Heart left ventricle (tissue), 16 donors: ENCODE data around the gene GPER1. TPM values are rescaled to one million over a fixed set of nuclear protein-coding genes. Genes with fewer than 3 reads are reported as not detected.

ENCODE experiments used
- ATAC-seq, 4 donors: fragments of 200-7000 bp; cut with Tn5 transposase; one replicate each; pipeline ENCODE4 v1.9.1; 2020 to 2022; ENCODE audit warnings: moderate library complexity in 4 of 4, mild to moderate bottlenecking in 3 of 4, moderate number of reproducible peaks in 1 of 4
- DNase-seq, 5 donors: peaks; one replicate each; pipeline ENCODE4 v3.0.0-alpha.2; 2020
- H3K27ac ChIP-seq, 12 donors: fragments of 200-600 bp; sonication (generic) in 4 of 12; one replicate each; pipeline versions ENCODE4 v1.5.0 to v1.8.0; 2016 to 2022; ENCODE audit warnings: mild to moderate bottlenecking in 2 of 12
- H3K27me3 ChIP-seq, 9 donors: fragments of 200-600 bp; sonication (generic) in 2 of 9; one replicate each; pipeline versions ENCODE4 v1.5.1 to v1.8.0; 2016 to 2022; ENCODE audit warnings: mild to moderate bottlenecking in 3 of 9
- H3K36me3 ChIP-seq, 9 donors: fragments of 200-600 bp; sonication (generic) in 2 of 9; one replicate each; pipeline versions ENCODE4 v1.5.0 to v1.8.0; 2018 to 2022; ENCODE audit warnings: mild to moderate bottlenecking in 2 of 9
- H3K4me1 ChIP-seq, 12 donors: fragments of 200-600 bp; sonication (generic) in 4 of 12; one replicate each; pipeline versions ENCODE4 v1.5.0 to v1.8.0; 2016 to 2022; ENCODE audit warnings: mild to moderate bottlenecking in 3 of 12
- H3K4me3 ChIP-seq, 12 donors: fragments of 200-600 bp; sonication (generic) in 4 of 12; one replicate each; pipeline versions ENCODE4 v1.5.0 to v1.8.0; 2017 to 2022; ENCODE audit warnings: mild to moderate bottlenecking in 9 of 12, moderate library complexity in 4 of 12
- H3K9me3 ChIP-seq, 12 donors: fragments of 200-600 bp; sonication (generic) in 4 of 12; one replicate each; pipeline versions ENCODE4 v1.5.0 to v1.8.0; 2016 to 2022; ENCODE audit warnings: mild to moderate bottlenecking in 1 of 12
- CTCF ChIP-seq, 12 donors: fragments of 200-600 bp; sonication (generic) in 4 of 12; IDR thresholded peaks; one replicate each; pipeline versions ENCODE4 v1.5.0 to v1.8.0; 2018 to 2022; ENCODE audit warnings: antibody characterized with exemption in 12 of 12, mild to moderate bottlenecking in 5 of 12
- POLR2A ChIP-seq, 2 donors: fragments of 450-650 bp; IDR thresholded peaks; one replicate each; pipeline ENCODE4 v1.6.1; 2017; ENCODE audit warnings: antibody characterized with exemption in 2 of 2, mild to moderate bottlenecking in 2 of 2, moderate library complexity in 2 of 2
- WGBS, 4 donors: extraction: QIAGEN DNeasy Blood & Tissue Kit in 2 of 4; methylation state at CpG; one replicate each; pipeline versions ENCODE4 v1.1.5 to v1.1.7; 2013 to 2018; 5-methylcytosine and 5-hydroxymethylcytosine counted together
- intact Hi-C, 10 donors: fragments of 100-400 bp; cut with DNase I; formaldehyde crosslinking; loops; one replicate each; pipeline versions ENCODE4 v1.11.1 to v1.14.2; 2022
- polyA plus RNA-seq, 2 donors: library from polyadenylated mRNA; stranded (reverse); fragments of 200-250 nt; gene quantifications; one replicate each; pipeline ENCODE4 v1.2.3, GENCODE V29; 2013
- total RNA-seq, 9 donors: library from RNA; depleted of rRNA in 2 of 9; stranded (reverse); fragments of >200 nt in 2 of 9; fragmentation: NEBNext Ultra II Directional in 3 of 9; extraction: Animal tissue kit (Norgen Biotek cat#: 25700) in 3 of 9; gene quantifications; one replicate each; pipeline versions ENCODE4 v1.1.0 to v1.2.4, GENCODE V29; 2016 to 2023
- donor health status: ischemic (EF 13 %, LVEDD 7.1; RV severe dilation, severe dysfunction).
- donor health status: healthy with polysubstance abuse.
- donor health status: DM: no; HTN: yes; CAD: no.
- donor health status: DM: no; HTN: no; CAD: no.
- donor health status: ischemic (EF 25% LVEDD 6.9; RV normal size, moderate dysfunction).
- donor health status: ischemic (EF 25% LVEDD 5.7; RV mildly dilated, moderate dysfunction).
- donor health status: healthy.
- donor health status: DM: yes; HTN: yes; CAD: no.
- donor health status: ischemic (EF 35%, LVEDD 5.7; RV mildly dilated, moderate dysfunction).
- donor health status: nonischemic (EF 11% LVEDD 7.7; RV severe dilation, severe dysfunction).
- donor health status: DM: yes; HTN: yes; CAD: no.
- donor health status: PGD.
- donor health status: ischemic (EF 29% LVEDD 5.4; RV normal size, mild dysfunction).
- donor health status: nonischemic (EF 23%, LVEDD 6.1; RV moderate dilation, normal function).

Gene GPER1
- total and polyA plus RNA-seq, 11 donors, result 1.4 to 8.8 (median 2.8) TPM

- intact Hi-C loops, result no loop called here
- peaks cover 4 to 68% (median 59%) of the 10 kb centered on the region in 12 donors for H3K4me1 ChIP-seq
- H3K27me3 ChIP-seq, result peaks cover 0 to 5% (median 0%) of the 10 kb centered on the region in 9 donors
- TF ChIP-seq POLR2A (IDR thresholded peaks at IDR 0.05) (no peak), CTCF (IDR thresholded peaks at IDR 0.05) (no peak)
- WGBS, 4 donors, result 82 to 88% (median 83%) methylated on average over 24 to 27 of the region's 27 CpGs
- peak in 1 of 5 donors; percentile 27 for DNase-seq
- H3K36me3 ChIP-seq, result peaks cover 0 to 13% (median 0%) of the 10 kb centered on the region in 9 donors
- no peaks in the 10 kb centered on the region for H3K9me3 ChIP-seq
- peak overlapping the region in 3 of 12 donors; percentile 49 to 56 (median 52) for H3K4me3 ChIP-seq
- no peak for ATAC-seq
- H3K27ac ChIP-seq, result peak overlapping the region in 6 of 12 donors; percentile 80 to 89 (median 84)
Observed at GRCh38 chr7:1056785-1057410, 31.0 kb upstream of the GPER1 start.

DNA sequence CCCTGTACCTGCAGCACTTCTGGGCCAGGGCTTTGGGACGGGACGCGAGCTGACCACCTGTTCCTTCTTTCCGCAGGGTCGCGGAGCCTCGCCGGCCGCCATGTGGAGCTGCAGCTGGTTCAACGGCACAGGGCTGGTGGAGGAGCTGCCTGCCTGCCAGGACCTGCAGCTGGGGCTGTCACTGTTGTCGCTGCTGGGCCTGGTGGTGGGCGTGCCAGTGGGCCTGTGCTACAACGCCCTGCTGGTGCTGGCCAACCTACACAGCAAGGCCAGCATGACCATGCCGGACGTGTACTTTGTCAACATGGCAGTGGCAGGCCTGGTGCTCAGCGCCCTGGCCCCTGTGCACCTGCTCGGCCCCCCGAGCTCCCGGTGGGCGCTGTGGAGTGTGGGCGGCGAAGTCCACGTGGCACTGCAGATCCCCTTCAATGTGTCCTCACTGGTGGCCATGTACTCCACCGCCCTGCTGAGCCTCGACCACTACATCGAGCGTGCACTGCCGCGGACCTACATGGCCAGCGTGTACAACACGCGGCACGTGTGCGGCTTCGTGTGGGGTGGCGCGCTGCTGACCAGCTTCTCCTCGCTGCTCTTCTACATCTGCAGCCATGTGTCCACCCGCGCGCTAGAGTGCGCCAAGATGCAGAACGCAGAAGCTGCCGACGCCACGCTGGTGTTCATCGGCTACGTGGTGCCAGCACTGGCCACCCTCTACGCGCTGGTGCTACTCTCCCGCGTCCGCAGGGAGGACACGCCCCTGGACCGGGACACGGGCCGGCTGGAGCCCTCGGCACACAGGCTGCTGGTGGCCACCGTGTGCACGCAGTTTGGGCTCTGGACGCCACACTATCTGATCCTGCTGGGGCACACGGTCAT is 30.3 kb upstream of the GPER1 start:
- TF ChIP-seq POLR2A (IDR thresholded peaks at IDR 0.05), result no peak
- no peak overlapping the region for H3K4me3 ChIP-seq
- intact Hi-C loops, result no loop called here
- H3K27ac ChIP-seq, result no peak overlapping the region
- H3K27me3 ChIP-seq, result peaks cover 0 to 5% (median 0%) of the 10 kb centered on the region in 9 donors
- H3K9me3 ChIP-seq, result no peaks in the 10 kb centered on the region
- H3K36me3 ChIP-seq, result peaks cover 0 to 13% (median 0%) of the 10 kb centered on the region in 9 donors
- ATAC-seq (no peak), DNase-seq (peak in 1 of 5 donors; percentile 25)
- peaks cover 4 to 60% (median 51%) of the 10 kb centered on the region in 12 donors for H3K4me1 ChIP-seq
- WGBS, 4 donors, result 96 to 98% (median 97%) methylated on average over 46 to 62 of the region's 62 CpGs

DNA sequence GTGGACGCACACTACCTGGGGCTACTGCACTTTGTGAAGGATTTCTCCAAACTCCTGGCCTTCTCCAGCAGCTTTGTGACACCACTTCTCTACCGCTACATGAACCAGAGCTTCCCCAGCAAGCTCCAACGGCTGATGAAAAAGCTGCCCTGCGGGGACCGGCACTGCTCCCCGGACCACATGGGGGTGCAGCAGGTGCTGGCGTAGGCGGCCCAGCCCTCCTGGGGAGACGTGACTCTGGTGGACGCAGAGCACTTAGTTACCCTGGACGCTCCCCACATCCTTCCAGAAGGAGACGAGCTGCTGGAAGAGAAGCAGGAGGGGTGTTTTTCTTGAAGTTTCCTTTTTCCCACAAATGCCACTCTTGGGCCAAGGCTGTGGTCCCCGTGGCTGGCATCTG is 29.6 kb upstream of the GPER1 start:
- Histone ChIP-seq H3K36me3 (peaks cover 0 to 13% (median 0%) of the 10 kb centered on the region in 9 donors), H3K27ac (no peak overlapping the region), H3K9me3 (no peaks in the 10 kb centered on the region), H3K27me3 (peaks cover 0 to 5% (median 0%) of the 10 kb centered on the region in 9 donors), H3K4me3 (no peak overlapping the region), H3K4me1 (peaks cover 4 to 53% (median 46%) of the 10 kb centered on the region in 12 donors)
- intact Hi-C loops, result no loop called here
- 88 to 93% (median 92%) methylated on average over 10 to 13 of the region's 13 CpGs for WGBS, 4 donors
- no peak for ATAC-seq
- TF ChIP-seq POLR2A (IDR thresholded peaks at IDR 0.05) (no peak), CTCF (IDR thresholded peaks at IDR 0.05) (no peak)
- DNase-seq, result peak in 1 of 5 donors; percentile 14

DNA sequence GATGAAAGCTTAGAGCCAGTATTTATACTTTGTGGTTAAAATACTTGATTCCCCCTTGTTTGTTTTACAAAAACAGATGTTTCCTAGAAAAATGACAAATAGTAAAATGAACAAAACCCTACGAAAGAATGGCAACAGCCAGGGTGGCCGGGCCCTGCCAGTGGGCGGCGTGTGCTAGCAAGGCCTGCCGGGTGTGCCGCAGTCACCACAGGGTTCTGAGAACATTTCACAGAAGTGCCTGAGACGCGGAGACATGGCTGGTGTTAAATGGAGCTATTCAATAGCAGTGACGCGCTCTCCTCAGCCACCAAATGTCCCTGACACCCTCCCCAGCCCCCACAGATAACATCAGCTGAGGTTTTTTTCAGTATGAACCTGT is 29.1 kb upstream of the GPER1 start:
- peaks cover 4 to 48% (median 42%) of the 10 kb centered on the region in 12 donors for H3K4me1 ChIP-seq
- H3K9me3 ChIP-seq, result no peaks in the 10 kb centered on the region
- ATAC-seq, result no peak
- peak overlapping the region in 1 of 12 donors; percentile 67 for H3K27ac ChIP-seq
- DNase-seq, result peak in 1 of 5 donors; percentile 12
- H3K4me3 ChIP-seq, result no peak overlapping the region
- intact Hi-C loops, result no loop called here
- TF ChIP-seq POLR2A (IDR thresholded peaks at IDR 0.05) (no peak), CTCF (IDR thresholded peaks at IDR 0.05) (no peak)
- H3K27me3 ChIP-seq, result peaks cover 0 to 5% (median 0%) of the 10 kb centered on the region in 9 donors
- 82 to 91% (median 86%) methylated on average over 10 of the region's 10 CpGs for WGBS, 4 donors
- peaks cover 0 to 13% (median 0%) of the 10 kb centered on the region in 9 donors for H3K36me3 ChIP-seq
